H1 (cell line): Measurements from ENCODE around the gene PRR16. TPM values are rescaled to one million over a fixed set of nuclear protein-coding genes. Genes with fewer than 3 reads are reported as not detected.

ENCODE experiments used
- RXRA ChIP-seq: IDR thresholded peaks from 2 replicates; pipeline ENCODE4 v1.6.1; 2011; ENCODE audit warnings: low read depth, mild to moderate bottlenecking, low read length, moderate library complexity; ENCODE audit not compliant: insufficient read depth
- polyA plus RNA-seq, 7 experiments: library from polyadenylated mRNA; depleted of rRNA in 3 of 7; stranded (reverse) in 5 of 7; unstranded in 2 of 7; fragments of >200 nt in 5 of 7; fragments of 200-250 nt in 2 of 7; gene quantifications; 1 replicate in 5 of 7; 2 replicates in 1 of 7; 4 replicates in 1 of 7; pipeline versions ENCODE4 v1.2.1 to v1.2.3, GENCODE V29; 2011 to 2013; ENCODE audit warnings: missing spikeins in 2 of 7, mixed read lengths in 2 of 7
- total RNA-seq: library from RNA; stranded (reverse); fragmentation: NEBNext Ultra II Directional; extraction: Animal tissue kit (Norgen Biotek cat#: 25700); gene quantifications from 2 replicates; pipeline ENCODE4 v1.2.1, GENCODE V29; 2021

The PRR16 gene
- total and polyA plus RNA-seq, 2 of the 8 experiments (the other 6 are each of a cell fraction or from before 2014, with no cell fraction given), result 0.73 to 1.6 TPM

- TF ChIP-seq RXRA, result no peak
Observed at GRCh38 chr5:120510098-120510637, 46.1 kb downstream of the PRR16 start (continued).
